Uterus (tissue), 4 donors: ENCODE measurements around the gene SH3RF3. TPM values are rescaled to one million over a fixed set of nuclear protein-coding genes. Genes with fewer than 3 reads are reported as not detected.

Experiments
- DNase-seq, 2 donors: peaks; one replicate each; pipeline ENCODE4 v3.0.0-alpha.2; 2019 to 2020
- H3K27ac ChIP-seq, 2 donors: fragments of 200-600 bp; sonication (generic); 1 replicate in 1 of 2; 2 replicates in 1 of 2; pipeline ENCODE4 v1.5.1; 2016 to 2018
- H3K27me3 ChIP-seq, 2 donors: fragments of 200-600 bp; sonication (generic); one replicate each; pipeline ENCODE4 v1.5.1; 2018 to 2019; ENCODE audit warnings: control low read depth in 1 of 2
- H3K36me3 ChIP-seq, 2 donors: fragments of 200-600 bp; sonication (generic); one replicate each; pipeline ENCODE4 v1.5.1; 2019; ENCODE audit warnings: control low read depth in 1 of 2
- H3K4me1 ChIP-seq, 2 donors: fragments of 200-600 bp; sonication (generic); one replicate each; pipeline ENCODE4 v1.5.1; 2018 to 2019; ENCODE audit warnings: control low read depth in 1 of 2
- H3K4me3 ChIP-seq, 2 donors: fragments of 200-600 bp; sonication (generic); 1 replicate in 1 of 2; 2 replicates in 1 of 2; pipeline ENCODE4 v1.5.1; 2018 to 2019; ENCODE audit warnings: mild to moderate bottlenecking in 1 of 2
- H3K9me3 ChIP-seq, 2 donors: fragments of 200-600 bp; sonication (generic); one replicate each; pipeline ENCODE4 v1.5.1; 2019; ENCODE audit warnings: control low read depth in 1 of 2
- CTCF ChIP-seq, 4 experiments: fragments of 200-600 bp in 2 of 4; fragments of 450-650 bp in 2 of 4; sonication (generic) in 2 of 4; IDR thresholded peaks; one replicate each; pipeline ENCODE4 v1.5.1; 2016 to 2019; ENCODE audit warnings: antibody characterized with exemption in 4 of 4, mild to moderate bottlenecking in 2 of 4, moderate library complexity in 1 of 4
- POLR2A ChIP-seq, 2 donors: fragments of 450-650 bp; IDR thresholded peaks; one replicate each; pipeline ENCODE4 v1.6.1; 2016; ENCODE audit warnings: antibody characterized with exemption in 2 of 2, mild to moderate bottlenecking in 1 of 2, moderate library complexity in 1 of 2
- intact Hi-C: fragments of 100-400 bp; cut with DNase I; formaldehyde crosslinking; loops from one replicate; pipeline ENCODE4 v1.15.1; 2023; ENCODE audit warnings: low total_unique reads
- total RNA-seq, 4 donors: library from RNA; depleted of rRNA in 3 of 4; stranded (reverse); fragments of >200 nt in 3 of 4; gene quantifications; one replicate each; pipeline versions ENCODE4 v1.1.0 to v1.2.4, GENCODE V29; 2014 to 2023
- donor health status: DM: yes; HTN: yes; CAD: no.

SH3RF3 gene
- total RNA-seq, 4 donors from 2014 or later = 5.1 to 10.2 (median 8.7) TPM; not detected in 1

GRCh38 chr2:109150559-109150958, 21.6 kb downstream of the SH3RF3 start:
- no peaks in the 10 kb centered on the region for H3K27me3 ChIP-seq
- no peaks in the 10 kb centered on the region for H3K9me3 ChIP-seq
- no peak overlapping the region for H3K27ac ChIP-seq
- H3K36me3 ChIP-seq = no peaks in the 10 kb centered on the region
- intact Hi-C loops = no loop called here
- no peak overlapping the region for H3K4me3 ChIP-seq
- DNase-seq = no peak
- no peaks in the 10 kb centered on the region for H3K4me1 ChIP-seq
- TF ChIP-seq CTCF (IDR thresholded peaks at IDR 0.05) = no peak
- TF ChIP-seq POLR2A (IDR thresholded peaks at IDR 0.05) = no peak

GRCh38 chr2:109151519-109151918, 22.5 kb downstream of the SH3RF3 start:
- no peak for DNase-seq
- Histone ChIP-seq H3K27ac (no peak overlapping the region), H3K4me3 (no peak overlapping the region), H3K9me3 (no peaks in the 10 kb centered on the region), H3K4me1 (no peaks in the 10 kb centered on the region), H3K27me3 (no peaks in the 10 kb centered on the region), H3K36me3 (no peaks in the 10 kb centered on the region)
- TF ChIP-seq CTCF (IDR thresholded peaks at IDR 0.05) (no peak), POLR2A (IDR thresholded peaks at IDR 0.05) (no peak)
- intact Hi-C loops = no loop called here

GRCh38 chr2:109153005-109153784, 24.2 kb downstream of the SH3RF3 start:
- Histone ChIP-seq H3K9me3 (no peaks in the 10 kb centered on the region), H3K4me1 (no peaks in the 10 kb centered on the region), H3K36me3 (no peaks in the 10 kb centered on the region), H3K4me3 (no peak overlapping the region), H3K27ac (no peak overlapping the region), H3K27me3 (no peaks in the 10 kb centered on the region)
- no peak for TF ChIP-seq CTCF (IDR thresholded peaks at IDR 0.05)
- no peak for TF ChIP-seq POLR2A (IDR thresholded peaks at IDR 0.05)
- intact Hi-C loops = no loop called here
- DNase-seq = no peak

GRCh38 chr2:109153807-109154206, 24.8 kb downstream of the SH3RF3 start:
- Histone ChIP-seq H3K4me1 (no peaks in the 10 kb centered on the region), H3K27me3 (no peaks in the 10 kb centered on the region)
- no peak for DNase-seq

More at GRCh38 chr2:109153807-109154206, 24.8 kb downstream of the SH3RF3 start:
- no peak overlapping the region for H3K4me3 ChIP-seq
- H3K9me3 ChIP-seq = no peaks in the 10 kb centered on the region
- H3K36me3 ChIP-seq = no peaks in the 10 kb centered on the region
- no peak overlapping the region for H3K27ac ChIP-seq
- TF ChIP-seq CTCF (IDR thresholded peaks at IDR 0.05) = no peak
- no peak for TF ChIP-seq POLR2A (IDR thresholded peaks at IDR 0.05)
- intact Hi-C loops = no loop called here
